Ishikawa (cell line): Measurements from ENCODE around the gene ATP10A.

Experiments
- CREB1 ChIP-seq: IDR thresholded peaks from 2 replicates; pipeline ENCODE4 v1.6.1; 2012; ENCODE audit warnings: low read depth
- EP300 ChIP-seq: IDR thresholded peaks from 2 replicates; pipeline ENCODE4 v1.6.1; 2012; ENCODE audit warnings: borderline replicate concordance
- FOXM1 ChIP-seq: IDR thresholded peaks from 2 replicates; pipeline ENCODE4 v1.6.1; 2012; ENCODE audit warnings: low read depth, borderline replicate concordance
- MAX ChIP-seq: IDR thresholded peaks from 2 replicates; pipeline ENCODE4 v1.6.1; 2012
- RAD21 ChIP-seq: IDR thresholded peaks from 2 replicates; pipeline ENCODE4 v1.6.1; 2012; ENCODE audit warnings: low read depth
- TEAD4 ChIP-seq: IDR thresholded peaks from 2 replicates; pipeline ENCODE4 v1.6.1; 2012
- YY1 ChIP-seq: IDR thresholded peaks from 2 replicates; pipeline ENCODE4 v1.6.1; 2012; ENCODE audit warnings: low read depth

- no peak for TF ChIP-seq EP300
- TF ChIP-seq MAX, result no peak
- no peak for TF ChIP-seq RAD21
- TF ChIP-seq YY1, result no peak
- no peak for TF ChIP-seq FOXM1
- TF ChIP-seq TEAD4, result no peak
- no peak for TF ChIP-seq CREB1
These were observed 38.5 kb downstream of the ATP10A start for GRCh38 chr15:25824618-25825017.
